ENCODE measurements around the gene KIF1B. TPM values are rescaled to one million over a fixed set of nuclear protein-coding genes. Genes with fewer than 3 reads are reported as not detected.
"Not testable (repeated sequence)": the region's sequence is repeated elsewhere in the genome, so short reads cannot be mapped to it uniquely, and the experiment has no call there.

Gene KIF1B
- total and polyA plus RNA-seq, 7 donors = 31.8 to 391 (median 326) TPM

- H3K27ac ChIP-seq = peak overlapping the region; percentile 89
- DNase-seq (no peak), ATAC-seq (no peak)
- intact Hi-C loops (cut with DNase I) = loop anchor here (2.0 to 5.0 kb wide), 2 partner anchors 41 to 42 kb away; partner anchors contain the start of gene KIF1B (in 2 of the 2)
- H3K27me3 ChIP-seq (ENCODE audit: insufficient read depth in 3 of 3, low read length in 2 of 3) = no peaks in the 10 kb centered on the region
- TF ChIP-seq CTCF (IDR thresholded peaks at IDR 0.05) = no peak
- no peaks in the 10 kb centered on the region for H3K9me3 ChIP-seq
- H3K36me3 ChIP-seq (ENCODE audit: insufficient read depth in 1 of 2, low read depth in 1 of 2) = peaks cover 0 to 20% of the 10 kb centered on the region in 2 donors
- WGBS, 3 donors = 61 to 79% (median 79%) methylated on average over 1 of the region's 1 CpG
- no peak overlapping the region for H3K4me3 ChIP-seq
- peaks cover 86% of the 10 kb centered on the region for H3K4me1 ChIP-seq
Observed at GRCh38 chr1:10253149-10253548, 42.8 kb downstream of the KIF1B start.

- intact Hi-C loops (cut with DNase I) = loop anchor here (2.0 to 5.0 kb wide), 2 partner anchors 41 to 43 kb away; partner anchors contain the start of gene KIF1B (in 2 of the 2)
- WGBS, 3 donors = 3 to 9% (median 6%) methylated on average over 3 of the region's 3 CpGs
- H3K9me3 ChIP-seq = no peaks in the 10 kb centered on the region
- H3K27ac ChIP-seq = peak overlapping the region; percentile 89
- peak overlapping the region; percentile 19 for H3K4me3 ChIP-seq
- no peaks in the 10 kb centered on the region for H3K27me3 ChIP-seq (ENCODE audit: insufficient read depth in 3 of 3, low read length in 2 of 3)
- H3K36me3 ChIP-seq (ENCODE audit: insufficient read depth in 1 of 2, low read depth in 1 of 2) = peaks cover 0 to 26% of the 10 kb centered on the region in 2 donors
- no peak for TF ChIP-seq CTCF (IDR thresholded peaks at IDR 0.05)
- peak; percentile 89 to 93 (median 91) for ATAC-seq
- no peak for DNase-seq
- H3K4me1 ChIP-seq = peaks cover 90% of the 10 kb centered on the region
Observed at GRCh38 chr1:10253755-10254154, 43.4 kb downstream of the KIF1B start.

- Histone ChIP-seq H3K36me3 (ENCODE audit: insufficient read depth in 1 of 2, low read depth in 1 of 2) (peaks cover 8 to 67% of the 10 kb centered on the region in 2 donors), H3K27ac (peak overlapping the region; percentile 89), H3K27me3 (ENCODE audit: insufficient read depth in 3 of 3, low read length in 2 of 3) (no peaks in the 10 kb centered on the region), H3K4me3 (no peak overlapping the region), H3K4me1 (peaks cover 54% of the 10 kb centered on the region), H3K9me3 (no peaks in the 10 kb centered on the region)
- ATAC-seq (no peak), DNase-seq (no peak)
- TF ChIP-seq CTCF (IDR thresholded peaks at IDR 0.05) = no peak
- intact Hi-C loops (cut with DNase I) = no loop called here
- 18 to 38% (median 30%) methylated on average over 4 of the region's 4 CpGs for WGBS, 3 donors
Observed at GRCh38 chr1:10257851-10258250, 47.5 kb downstream of the KIF1B start.

- Histone ChIP-seq H3K27ac (peak overlapping the region; percentile 89), H3K36me3 (ENCODE audit: insufficient read depth in 1 of 2, low read depth in 1 of 2) (peaks cover 11 to 84% of the 10 kb centered on the region in 2 donors), H3K4me1 (peaks cover 38% of the 10 kb centered on the region)
- H3K9me3 ChIP-seq; intact Hi-C loops (cut with DNase I); H3K4me3 ChIP-seq; H3K27me3 ChIP-seq (ENCODE audit: insufficient read depth in 3 of 3, low read length in 2 of 3); DNase-seq: not testable (repeated sequence)
- WGBS, 3 donors = 89 to 94% (median 91%) methylated on average over 9 of the region's 9 CpGs
- ATAC-seq = peak in 2 of 4 donors; percentile 12 to 15
Observed at GRCh38 chr1:10259547-10259946, 49.2 kb downstream of the KIF1B start.

- DNase-seq (no peak), ATAC-seq (no peak)
- Histone ChIP-seq H3K27me3 (ENCODE audit: insufficient read depth in 3 of 3, low read length in 2 of 3) (no peaks in the 10 kb centered on the region), H3K4me3 (no peak overlapping the region), H3K27ac (no peak overlapping the region), H3K4me1 (peaks cover 15% of the 10 kb centered on the region), H3K36me3 (ENCODE audit: insufficient read depth in 1 of 2, low read depth in 1 of 2) (peaks cover 11 to 83% of the 10 kb centered on the region in 2 donors), H3K9me3 (no peaks in the 10 kb centered on the region)
- no peak for TF ChIP-seq CTCF (IDR thresholded peaks at IDR 0.05)
- WGBS, 3 donors = 68 to 90% (median 74%) methylated on average over 3 of the region's 3 CpGs
- intact Hi-C loops (cut with DNase I) = loop anchor here in 1 of 2 donors (2.0 kb wide), 1 partner anchor 15 kb away; no protein-coding TSS in a partner anchor
Observed at GRCh38 chr1:10263450-10264082, 53.2 kb downstream of the KIF1B start.
